ENCODE measurements around the gene GOLGA2. TPM values are rescaled to one million over a fixed set of nuclear protein-coding genes. Genes with fewer than 3 reads are reported as not detected.

The GOLGA2 gene
- total RNA-seq, 4 donors from 2014 or later, result 18.4 to 174 (median 89.9) TPM

GRCh38 chr9:128249908-128250838, 25.6 kb downstream of the GOLGA2 start:
- H3K4me1 ChIP-seq, result no peaks in the 10 kb centered on the region
- intact Hi-C loops (cut with DNase I; ENCODE audit: low total_unique reads), result no loop called here
- no peak for TF ChIP-seq POLR2A (IDR thresholded peaks at IDR 0.05)
- TF ChIP-seq CTCF (IDR thresholded peaks at IDR 0.05), result no peak
- H3K9me3 ChIP-seq, result no peaks in the 10 kb centered on the region
- H3K27me3 ChIP-seq, result no peaks in the 10 kb centered on the region
- no peaks in the 10 kb centered on the region for H3K36me3 ChIP-seq
- H3K4me3 ChIP-seq, result no peak overlapping the region
- H3K27ac ChIP-seq, result no peak overlapping the region
- peak; percentile 65 to 68 for DNase-seq

- Histone ChIP-seq H3K27ac (no peak overlapping the region), H3K9me3 (no peaks in the 10 kb centered on the region), H3K4me3 (no peak overlapping the region), H3K4me1 (no peaks in the 10 kb centered on the region), H3K27me3 (no peaks in the 10 kb centered on the region), H3K36me3 (no peaks in the 10 kb centered on the region)
- no peak for DNase-seq
- intact Hi-C loops (cut with DNase I; ENCODE audit: low total_unique reads), result no loop called here
- TF ChIP-seq CTCF (IDR thresholded peaks at IDR 0.05), result no peak
- no peak for TF ChIP-seq POLR2A (IDR thresholded peaks at IDR 0.05)
Measured at GRCh38 chr9:128249558-128249907, 26.3 kb downstream of the GOLGA2 start.

GRCh38 chr9:128247226-128247803, 28.5 kb downstream of the GOLGA2 start:
- H3K27ac ChIP-seq, result no peak overlapping the region
- H3K4me3 ChIP-seq, result no peak overlapping the region
- no peak for DNase-seq
- no peaks in the 10 kb centered on the region for H3K36me3 ChIP-seq
- intact Hi-C loops (cut with DNase I; ENCODE audit: low total_unique reads), result no loop called here
- TF ChIP-seq POLR2A (IDR thresholded peaks at IDR 0.05) (no peak), CTCF (IDR thresholded peaks at IDR 0.05) (no peak)
- no peaks in the 10 kb centered on the region for H3K9me3 ChIP-seq
- H3K4me1 ChIP-seq, result no peaks in the 10 kb centered on the region
- no peaks in the 10 kb centered on the region for H3K27me3 ChIP-seq

GRCh38 chr9:128246471-128246870, 29.3 kb downstream of the GOLGA2 start:
- DNase-seq, result no peak
- Histone ChIP-seq H3K36me3 (no peaks in the 10 kb centered on the region), H3K27ac (peak overlapping the region; percentile 71 to 85), H3K9me3 (no peaks in the 10 kb centered on the region), H3K4me3 (no peak overlapping the region), H3K27me3 (no peaks in the 10 kb centered on the region), H3K4me1 (no peaks in the 10 kb centered on the region)
- TF ChIP-seq POLR2A (IDR thresholded peaks at IDR 0.05) (no peak), CTCF (IDR thresholded peaks at IDR 0.05) (no peak)
- intact Hi-C loops (cut with DNase I; ENCODE audit: low total_unique reads), result no loop called here
